M059J (cell line): ENCODE data around the gene PTPRK. TPM values are rescaled to one million over a fixed set of nuclear protein-coding genes. Genes with fewer than 3 reads are reported as not detected.

ENCODE experiments used
- DNase-seq: peaks from one replicate; pipeline ENCODE4 v3.0.0-alpha.2; 2012; ENCODE audit warnings: low read depth
- total RNA-seq: library from RNA; depleted of rRNA; stranded (reverse); fragments of >200 nt; shearing (Covaris generic); gene quantifications from 2 replicates; pipeline ENCODE4 v1.2.3, GENCODE V29; 2014

Gene PTPRK
- total RNA-seq, 1 experiment from 2014 or later = 71.7 TPM

GRCh38 chr6:127924440-127924839 lies 596.0 kb downstream of the PTPRK start:
- peak; percentile 60 for DNase-seq

GRCh38 chr6:127924031-127924430 lies 596.4 kb downstream of the PTPRK start:
- no peak for DNase-seq

- DNase-seq = no peak
Measured at GRCh38 chr6:127923135-127923534, 597.3 kb downstream of the PTPRK start.

- DNase-seq = no peak
Measured at GRCh38 chr6:127921982-127922381, 598.4 kb downstream of the PTPRK start.

GRCh38 chr6:127920804-127921203 lies 599.6 kb downstream of the PTPRK start:
- DNase-seq = no peak
